ENCODE results near the gene NEK1. TPM values are rescaled to one million over a fixed set of nuclear protein-coding genes. Genes with fewer than 3 reads are reported as not detected.
A peak's percentile ranks its signal among the peaks of the same experiment; 100 is the strongest.

The NEK1 gene
- total RNA-seq, 1 experiment from 2014 or later, result 6.0 TPM

- intact Hi-C loops (cut with micrococcal nuclease; ENCODE audit: unreplicated experiment), result no loop called here
- no peak for DNase-seq
- Mint-ChIP-seq H3K4me3 (ENCODE audit: low read depth, unreplicated experiment) (peak overlapping the region; percentile 61), H3K27me3 (ENCODE audit: unreplicated experiment) (no peaks in the 10 kb centered on the region), H3K36me3 (ENCODE audit: insufficient read depth, unreplicated experiment) (peaks cover 21% of the 10 kb centered on the region), H3K4me1 (ENCODE audit: low read depth, unreplicated experiment) (peaks cover 26% of the 10 kb centered on the region), H3K9me3 (ENCODE audit: low read depth, unreplicated experiment) (no peaks in the 10 kb centered on the region), H3K27ac (ENCODE audit: unreplicated experiment) (peak overlapping the region; percentile 91)
- no TSS peak for BruUV-seq (replicated peaks)
- TF ChIP-seq CTCF (IDR thresholded peaks at IDR 0.05; ENCODE audit: unreplicated experiment), result no peak
- CTCF ChIA-PET, result interaction anchor here (0.6 to 0.8 kb wide), 3 partner anchors 13 to 1082 kb away, joined by 3 read pairs; no protein-coding TSS in a partner anchor
Observed at GRCh38 chr4:169632896-169633295, 20.5 kb upstream of the NEK1 start.

GRCh38 chr4:169630069-169630468 is 17.7 kb upstream of the NEK1 start:
- H3K4me3 Mint-ChIP-seq (ENCODE audit: low read depth, unreplicated experiment), result no peak overlapping the region
- H3K9me3 Mint-ChIP-seq (ENCODE audit: low read depth, unreplicated experiment), result no peaks in the 10 kb centered on the region
- no TSS peak for BruUV-seq (replicated peaks)
- H3K36me3 Mint-ChIP-seq (ENCODE audit: insufficient read depth, unreplicated experiment), result peaks cover 10% of the 10 kb centered on the region
- H3K27ac Mint-ChIP-seq (ENCODE audit: unreplicated experiment), result no peak overlapping the region
- no peak for DNase-seq
- CTCF ChIA-PET, result no interaction called here
- no peaks in the 10 kb centered on the region for H3K27me3 Mint-ChIP-seq (ENCODE audit: unreplicated experiment)
- H3K4me1 Mint-ChIP-seq (ENCODE audit: low read depth, unreplicated experiment), result peaks cover 34% of the 10 kb centered on the region
- intact Hi-C loops (cut with micrococcal nuclease; ENCODE audit: unreplicated experiment), result no loop called here
- TF ChIP-seq CTCF (IDR thresholded peaks at IDR 0.05; ENCODE audit: unreplicated experiment), result no peak

GRCh38 chr4:169628579-169628978 is 16.2 kb upstream of the NEK1 start:
- H3K4me1 Mint-ChIP-seq (ENCODE audit: low read depth, unreplicated experiment), result peaks cover 28% of the 10 kb centered on the region
- BruUV-seq (replicated peaks), result no TSS peak
- intact Hi-C loops (cut with micrococcal nuclease; ENCODE audit: unreplicated experiment), result no loop called here
- H3K27ac Mint-ChIP-seq (ENCODE audit: unreplicated experiment), result no peak overlapping the region
- no peak overlapping the region for H3K4me3 Mint-ChIP-seq (ENCODE audit: low read depth, unreplicated experiment)
- CTCF ChIA-PET, result no interaction called here
- H3K9me3 Mint-ChIP-seq (ENCODE audit: low read depth, unreplicated experiment), result no peaks in the 10 kb centered on the region
- peaks cover 7% of the 10 kb centered on the region for H3K36me3 Mint-ChIP-seq (ENCODE audit: insufficient read depth, unreplicated experiment)
- TF ChIP-seq CTCF (IDR thresholded peaks at IDR 0.05; ENCODE audit: unreplicated experiment), result no peak
- no peaks in the 10 kb centered on the region for H3K27me3 Mint-ChIP-seq (ENCODE audit: unreplicated experiment)
- DNase-seq, result no peak

- intact Hi-C loops (cut with micrococcal nuclease; ENCODE audit: unreplicated experiment), result no loop called here
- Mint-ChIP-seq H3K27me3 (ENCODE audit: unreplicated experiment) (no peaks in the 10 kb centered on the region), H3K36me3 (ENCODE audit: insufficient read depth, unreplicated experiment) (peaks cover 7% of the 10 kb centered on the region), H3K4me1 (ENCODE audit: low read depth, unreplicated experiment) (peaks cover 22% of the 10 kb centered on the region), H3K4me3 (ENCODE audit: low read depth, unreplicated experiment) (peak overlapping the region; percentile 24), H3K27ac (ENCODE audit: unreplicated experiment) (peak overlapping the region; percentile 79), H3K9me3 (ENCODE audit: low read depth, unreplicated experiment) (no peaks in the 10 kb centered on the region)
- no TSS peak for BruUV-seq (replicated peaks)
- DNase-seq, result no peak
- TF ChIP-seq CTCF (IDR thresholded peaks at IDR 0.05; ENCODE audit: unreplicated experiment), result no peak
- CTCF ChIA-PET, result no interaction called here
Observed at GRCh38 chr4:169627307-169627706, 14.9 kb upstream of the NEK1 start.
